H9 (cell line): ENCODE results near the gene GARS1. TPM values are rescaled to one million over a fixed set of nuclear protein-coding genes. Genes with fewer than 3 reads are reported as not detected.

Experiments
- DNase-seq: peaks from one replicate; pipeline ENCODE4 v3.0.0-alpha.2; 2017
- H2AFZ ChIP-seq: one replicate; pipeline ENCODE4 v1.6.1; 2013; ENCODE audit warnings: mild to moderate bottlenecking, low read length, control low read depth, moderate library complexity
- H2AK5ac ChIP-seq: 2 replicates; pipeline ENCODE4 v1.6.1; 2013; ENCODE audit warnings: low read length, control low read depth, mixed read lengths; ENCODE audit not compliant: insufficient read length
- H2BK120ac ChIP-seq: one replicate; pipeline ENCODE4 v1.6.1; 2013; ENCODE audit warnings: low read depth, mild to moderate bottlenecking, low read length, control low read depth, inconsistent platforms; ENCODE audit not compliant: poor library complexity, severe bottlenecking
- H2BK12ac ChIP-seq: 2 replicates; pipeline ENCODE4 v1.6.1; 2013; ENCODE audit warnings: low read length, control low read depth, mixed read lengths, low read depth; ENCODE audit not compliant: insufficient read length
- H2BK15ac ChIP-seq: 2 replicates; pipeline ENCODE4 v1.6.1; 2013; ENCODE audit warnings: low read depth, low read length, control low read depth
- H2BK20ac ChIP-seq: one replicate; pipeline ENCODE4 v1.6.1; 2013; ENCODE audit warnings: low read depth, mild to moderate bottlenecking, low read length, control low read depth, inconsistent platforms; ENCODE audit not compliant: poor library complexity, severe bottlenecking
- H2BK5ac ChIP-seq: 2 replicates; pipeline ENCODE4 v1.6.1; 2013; ENCODE audit warnings: low read length, control low read depth, mixed read lengths; ENCODE audit not compliant: insufficient read length
- H3K14ac ChIP-seq: 2 replicates; pipeline ENCODE4 v1.6.1; 2013; ENCODE audit warnings: low read length, control low read depth; ENCODE audit not compliant: insufficient read depth
- H3K18ac ChIP-seq: 2 replicates; pipeline ENCODE4 v1.6.1; 2013; ENCODE audit warnings: low read depth, mild to moderate bottlenecking, mixed read lengths, low read length, control low read depth; ENCODE audit not compliant: insufficient read length
- H3K23ac ChIP-seq: 2 replicates; pipeline ENCODE4 v1.6.1; 2013; ENCODE audit warnings: low read length, control low read depth, mixed read lengths, low read depth; ENCODE audit not compliant: insufficient read length
- H3K23me2 ChIP-seq: 2 replicates; pipeline ENCODE4 v1.6.1; 2013; ENCODE audit warnings: low read depth, mild to moderate bottlenecking, mixed read lengths, low read length, control low read depth; ENCODE audit not compliant: insufficient read length, poor library complexity, severe bottlenecking
- H3K27ac ChIP-seq: 2 replicates; pipeline ENCODE4 v1.5.1; 2013; ENCODE audit warnings: low read length, control low read depth, mixed read lengths, low read depth; ENCODE audit not compliant: insufficient read length
- H3K27me3 ChIP-seq: 2 replicates; pipeline ENCODE4 v1.6.1; 2013; ENCODE audit warnings: low read length, control low read depth, inconsistent platforms; ENCODE audit not compliant: insufficient read depth
- H3K4ac ChIP-seq: 2 replicates; pipeline ENCODE4 v1.6.1; 2013; ENCODE audit warnings: low read depth, mild to moderate bottlenecking, control low read depth, inconsistent platforms, low read length, moderate library complexity
- H3K4me1 ChIP-seq: 2 replicates; pipeline ENCODE4 v1.6.1; 2013; ENCODE audit warnings: low read length, control low read depth, inconsistent platforms; ENCODE audit not compliant: insufficient read depth
- H3K4me2 ChIP-seq: 2 replicates; pipeline ENCODE4 v1.6.1; 2013; ENCODE audit warnings: low read length, control low read depth, mixed read lengths; ENCODE audit not compliant: insufficient read length, insufficient read depth
- H3K56ac ChIP-seq: 2 replicates; pipeline ENCODE4 v1.6.1; 2013; ENCODE audit warnings: low read depth, mild to moderate bottlenecking, mixed read lengths, low read length, control low read depth; ENCODE audit not compliant: insufficient read length
- H3K79me1 ChIP-seq: 2 replicates; pipeline ENCODE4 v1.6.1; 2013; ENCODE audit warnings: low read depth, mild to moderate bottlenecking, moderate library complexity, low read length, control low read depth, inconsistent platforms; ENCODE audit not compliant: insufficient read depth, poor library complexity, severe bottlenecking
- H3K79me2 ChIP-seq: 2 replicates; pipeline ENCODE4 v1.6.1; 2013; ENCODE audit warnings: low read length, control low read depth, inconsistent platforms; ENCODE audit not compliant: insufficient read depth
- H3K9ac ChIP-seq: 2 replicates; pipeline ENCODE4 v1.6.1; 2013; ENCODE audit warnings: low read length, control low read depth, mixed read lengths; ENCODE audit not compliant: insufficient read length; ENCODE audit errors: extremely low read depth
- H3K9me3 ChIP-seq: one replicate; pipeline ENCODE4 v1.6.1; 2013; ENCODE audit warnings: low read depth, low read length, inconsistent platforms; ENCODE audit not compliant: control insufficient read depth
- H3T11ph ChIP-seq: one replicate; pipeline ENCODE4 v1.6.1; 2013; ENCODE audit warnings: mild to moderate bottlenecking, low read length, control low read depth, inconsistent platforms
- H4K20me1 ChIP-seq: one replicate; pipeline ENCODE4 v1.6.1; 2013; ENCODE audit not compliant: control insufficient read depth, insufficient read length, insufficient read depth
- H4K5ac ChIP-seq: 2 replicates; pipeline ENCODE4 v1.6.1; 2013; ENCODE audit warnings: low read depth, mild to moderate bottlenecking, mixed read lengths, low read length, control low read depth; ENCODE audit not compliant: insufficient read length
- H4K8ac ChIP-seq: replicated peaks from 2 replicates; pipeline ENCODE4 v1.6.1; 2013; ENCODE audit warnings: low read length, control low read depth, mixed read lengths, low read depth; ENCODE audit not compliant: insufficient read length
- H4K91ac ChIP-seq: 2 replicates; pipeline ENCODE4 v1.6.1; 2013; ENCODE audit warnings: low read depth, mild to moderate bottlenecking, moderate library complexity, mixed read lengths, low read length, control low read depth; ENCODE audit not compliant: insufficient read length
- H3K27ac Mint-ChIP-seq, 3 experiments: 2 replicates in 2 of 3; 3 replicates in 1 of 3; pipeline ENCODE4 v1.8.0; 2020 to 2021; ENCODE audit warnings: mixed read lengths in 3 of 3, mild to moderate bottlenecking in 1 of 3, moderate library complexity in 1 of 3
- H3K27me3 Mint-ChIP-seq: 2 replicates; pipeline ENCODE4 v1.8.0; 2021; ENCODE audit warnings: low read depth, mild to moderate bottlenecking, moderate library complexity, mixed read lengths
- H3K36me3 Mint-ChIP-seq, 3 experiments: 2 replicates in 2 of 3; 3 replicates in 1 of 3; pipeline ENCODE4 v1.8.0; 2020 to 2021; ENCODE audit warnings: low read depth in 3 of 3, mixed read lengths in 3 of 3; ENCODE audit not compliant: insufficient read depth in 1 of 3
- H3K4me1 Mint-ChIP-seq, 2 experiments: 2 replicates each; pipeline ENCODE4 v1.8.0; 2020; ENCODE audit warnings: mixed read lengths in 2 of 2
- H3K4me3 Mint-ChIP-seq, 2 experiments: 2 replicates in 1 of 2; 3 replicates in 1 of 2; pipeline ENCODE4 v1.8.0; 2020 to 2021; ENCODE audit warnings: mild to moderate bottlenecking in 2 of 2, mixed read lengths in 2 of 2, moderate library complexity in 1 of 2
- H3K9me3 Mint-ChIP-seq, 2 experiments: 2 replicates in 1 of 2; 3 replicates in 1 of 2; pipeline ENCODE4 v1.8.0; 2020; ENCODE audit warnings: mild to moderate bottlenecking in 2 of 2, mixed read lengths in 2 of 2, moderate library complexity in 1 of 2
- CTCF ChIP-seq: fragments of 200-600 bp; sonication (generic); conservative IDR thresholded peaks from 3 replicates; pipeline ENCODE4 v1.8.0; 2021; ENCODE audit warnings: antibody characterized with exemption, mild to moderate bottlenecking
- WGBS: extraction: QIAGEN DNeasy Blood & Tissue Kit; methylation state at CpG from one replicate; pipeline ENCODE4 v1.1.7; 2013; ENCODE audit warnings: missing lambda C conversion rate, low lambda C conversion rate, mixed read lengths; ENCODE audit not compliant: insufficient read length; ENCODE audit errors: extremely low coverage; 5-methylcytosine and 5-hydroxymethylcytosine counted together
- total RNA-seq: library from RNA; stranded (reverse); gene quantifications from 2 replicates; pipeline ENCODE4 v1.2.1, GENCODE V29; 2021

Gene GARS1
- total RNA-seq, 1 experiment from 2014 or later: 234 TPM

- no peaks in the 10 kb centered on the region for H3K27me3 Mint-ChIP-seq
- Histone ChIP-seq H2BK120ac (no peak overlapping the region), H4K20me1 (no peaks in the 10 kb centered on the region), H2AK5ac (no peak overlapping the region), H2BK12ac (no peak overlapping the region), H3K79me2 (no peaks in the 10 kb centered on the region), H2BK5ac (no peak overlapping the region), H3K23ac (no peak overlapping the region), H4K91ac (no peak overlapping the region), H3K4ac (no peak overlapping the region), H3K4me2 (no peak overlapping the region), H3K14ac (no peak overlapping the region), H4K8ac (no peak overlapping the region), H4K5ac (no peak overlapping the region), H3T11ph (no peak overlapping the region), H3K27ac (no peak overlapping the region), H3K9ac (no peak overlapping the region), H3K4me1 (no peaks in the 10 kb centered on the region), H3K79me1 (no peaks in the 10 kb centered on the region), H3K9me3 (no peaks in the 10 kb centered on the region), H2BK20ac (no peak overlapping the region), H3K23me2 (no peaks in the 10 kb centered on the region), H3K27me3 (no peaks in the 10 kb centered on the region), H2BK15ac (no peak overlapping the region), H2AFZ (no peak overlapping the region), H3K18ac (no peak overlapping the region), H3K56ac (no peak overlapping the region)
- H3K4me1 Mint-ChIP-seq: no peaks in the 10 kb centered on the region
- no CpG with 5 or more reads among the region's 6 CpGs for WGBS
- no peak for DNase-seq
- no peaks in the 10 kb centered on the region; a peak in 1 of 5 replicates for H3K9me3 Mint-ChIP-seq
- H3K27ac Mint-ChIP-seq: no peak overlapping the region
- peaks cover 51 to 70% (median 53%) of the 10 kb centered on the region in 3 experiments for H3K36me3 Mint-ChIP-seq
- TF ChIP-seq CTCF: no peak
- H3K4me3 Mint-ChIP-seq: no peak overlapping the region
These were observed 40.0 kb downstream of the GARS1 start for GRCh38 chr7:30634634-30635201.
